C4-2B (cell line): ENCODE data around the gene FAM181B.

ENCODE experiments used
- H3K27ac ChIP-seq: fragments of 450-650 bp; 2 replicates; pipeline ENCODE4 v1.5.1; 2017
- ZFX ChIP-seq: fragments of 450-650 bp; IDR thresholded peaks from 2 replicates; pipeline ENCODE4 v1.6.1; 2017
- TF ChIP-seq, protein P1 (sequence below): fragments of 450-650 bp; conservative IDR thresholded peaks from 2 replicates; pipeline ENCODE4 v1.5.1; 2017; ENCODE audit warnings: mild to moderate bottlenecking

FAM181B gene

GRCh38 chr11:82771781-82772180 lies 38.1 kb upstream of the FAM181B start:
- no peak overlapping the region for H3K27ac ChIP-seq

DNA sequence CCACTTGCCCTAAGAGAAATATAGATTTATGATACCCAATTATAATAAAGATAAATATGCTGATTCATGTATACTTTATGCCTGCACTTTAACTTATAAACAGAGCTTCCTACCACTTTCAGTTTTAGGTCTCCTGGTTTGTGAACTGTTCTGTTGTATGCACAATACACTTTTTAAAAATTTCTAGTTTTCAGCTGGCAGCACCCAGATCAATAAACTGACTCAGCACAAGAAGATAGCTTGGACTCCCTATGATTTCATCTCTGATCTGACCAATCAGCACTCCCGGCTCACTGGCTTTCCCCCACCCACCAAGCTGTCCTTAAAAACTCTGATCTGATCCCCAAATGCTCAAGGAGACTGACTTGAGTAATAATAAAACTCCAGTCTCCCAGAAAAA lies 33.5 kb upstream of the FAM181B start:
- TF ChIP-seq ZFX = no peak
- H3K27ac ChIP-seq = no peak overlapping the region

More at GRCh38 chr11:82771781-82772180, 38.1 kb upstream of the FAM181B start:
- TF ChIP-seq, protein P1, sequence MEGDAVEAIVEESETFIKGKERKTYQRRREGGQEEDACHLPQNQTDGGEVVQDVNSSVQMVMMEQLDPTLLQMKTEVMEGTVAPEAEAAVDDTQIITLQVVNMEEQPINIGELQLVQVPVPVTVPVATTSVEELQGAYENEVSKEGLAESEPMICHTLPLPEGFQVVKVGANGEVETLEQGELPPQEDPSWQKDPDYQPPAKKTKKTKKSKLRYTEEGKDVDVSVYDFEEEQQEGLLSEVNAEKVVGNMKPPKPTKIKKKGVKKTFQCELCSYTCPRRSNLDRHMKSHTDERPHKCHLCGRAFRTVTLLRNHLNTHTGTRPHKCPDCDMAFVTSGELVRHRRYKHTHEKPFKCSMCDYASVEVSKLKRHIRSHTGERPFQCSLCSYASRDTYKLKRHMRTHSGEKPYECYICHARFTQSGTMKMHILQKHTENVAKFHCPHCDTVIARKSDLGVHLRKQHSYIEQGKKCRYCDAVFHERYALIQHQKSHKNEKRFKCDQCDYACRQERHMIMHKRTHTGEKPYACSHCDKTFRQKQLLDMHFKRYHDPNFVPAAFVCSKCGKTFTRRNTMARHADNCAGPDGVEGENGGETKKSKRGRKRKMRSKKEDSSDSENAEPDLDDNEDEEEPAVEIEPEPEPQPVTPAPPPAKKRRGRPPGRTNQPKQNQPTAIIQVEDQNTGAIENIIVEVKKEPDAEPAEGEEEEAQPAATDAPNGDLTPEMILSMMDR = no peak
- no peak for TF ChIP-seq ZFX

- no peak overlapping the region for H3K27ac ChIP-seq
- no peak for TF ChIP-seq ZFX
- TF ChIP-seq, protein P1 = no peak
Measured at GRCh38 chr11:82765466-82766034, 31.9 kb upstream of the FAM181B start.

- TF ChIP-seq, protein P1 = no peak
- no peak for TF ChIP-seq ZFX
- no peak overlapping the region for H3K27ac ChIP-seq
Measured at GRCh38 chr11:82763167-82763566, 29.5 kb upstream of the FAM181B start.

GRCh38 chr11:82759649-82760048 lies 26.0 kb upstream of the FAM181B start:
- TF ChIP-seq, protein P1 = no peak
- TF ChIP-seq ZFX = no peak
- H3K27ac ChIP-seq = no peak overlapping the region

DNA sequence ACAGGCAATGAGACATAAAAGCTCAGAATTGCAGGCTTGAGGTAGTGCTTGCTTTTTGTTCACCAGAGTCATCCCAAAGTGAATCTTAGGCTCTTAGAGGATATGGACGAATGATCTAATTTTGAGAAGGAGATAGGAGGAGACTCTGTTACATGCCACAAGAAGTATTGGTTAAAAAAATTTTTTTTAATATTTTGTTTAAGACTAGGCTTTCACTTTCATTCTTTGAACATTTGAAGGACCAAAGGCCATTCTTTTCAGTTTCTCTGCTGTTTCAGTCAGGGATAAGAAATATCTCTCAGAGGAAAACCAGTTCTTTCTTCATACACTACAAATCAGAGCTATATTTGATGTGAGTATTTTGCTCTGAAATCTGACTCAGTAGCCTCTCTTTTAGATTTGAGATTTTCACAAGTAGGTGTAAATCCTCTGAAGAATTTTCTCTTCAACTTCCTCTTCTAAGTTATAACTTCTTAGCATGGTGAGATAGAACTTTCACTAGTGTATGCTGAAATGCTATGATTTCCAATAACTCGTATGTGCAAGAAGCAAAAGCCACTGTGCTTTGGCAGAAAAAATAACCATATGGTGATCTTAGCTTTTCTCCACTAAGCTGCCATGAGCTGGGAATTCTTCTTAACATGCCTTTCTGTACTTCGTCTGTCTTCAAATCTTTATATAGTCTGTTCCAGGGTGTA lies 24.1 kb upstream of the FAM181B start:
- H3K27ac ChIP-seq = no peak overlapping the region
- TF ChIP-seq, protein P1 = no peak
- no peak for TF ChIP-seq ZFX

GRCh38 chr11:82756765-82757639 lies 23.3 kb upstream of the FAM181B start:
- H3K27ac ChIP-seq = no peak overlapping the region
- no peak for TF ChIP-seq ZFX
- TF ChIP-seq, protein P1 = no peak
